Superior temporal gyrus (tissue), 1 donor: ENCODE results near the gene PSMB3.

Experiments
- DNase-seq: peaks from one replicate; pipeline ENCODE4 v3.0.0-alpha.2; 2016; ENCODE audit errors: extremely low spot score

The PSMB3 gene

GRCh38 chr17:38733982-38734973 lies 18.3 kb upstream of the PSMB3 start:
- DNase-seq: no peak

- DNase-seq: peak; percentile 71
These were observed 17.2 kb upstream of the PSMB3 start for GRCh38 chr17:38735161-38735997.

GRCh38 chr17:38738007-38738662 lies 14.4 kb upstream of the PSMB3 start:
- no peak for DNase-seq

- no peak for DNase-seq
These were observed 13.9 kb upstream of the PSMB3 start for GRCh38 chr17:38738686-38739085.

GRCh38 chr17:38739305-38739704 lies 13.2 kb upstream of the PSMB3 start:
- DNase-seq: no peak

GRCh38 chr17:38740044-38740443 lies 12.5 kb upstream of the PSMB3 start:
- no peak for DNase-seq

GRCh38 chr17:38740806-38741205 lies 11.7 kb upstream of the PSMB3 start:
- no peak for DNase-seq

GRCh38 chr17:38741461-38741860 lies 11.1 kb upstream of the PSMB3 start:
- no peak for DNase-seq

GRCh38 chr17:38741921-38742410 lies 10.6 kb upstream of the PSMB3 start:
- no peak for DNase-seq

- peak; percentile 59 for DNase-seq
These were observed 9.9 kb upstream of the PSMB3 start for GRCh38 chr17:38742411-38743308.

- DNase-seq: no peak
These were observed 8.9 kb upstream of the PSMB3 start for GRCh38 chr17:38743556-38744171.

GRCh38 chr17:38745545-38745944 lies 7.0 kb upstream of the PSMB3 start:
- DNase-seq: no peak

GRCh38 chr17:38746004-38746848 lies 6.3 kb upstream of the PSMB3 start:
- no peak for DNase-seq

GRCh38 chr17:38746849-38747462 lies 5.6 kb upstream of the PSMB3 start:
- DNase-seq: no peak

- DNase-seq: no peak
These were observed 4.9 kb upstream of the PSMB3 start for GRCh38 chr17:38747463-38748148.

- DNase-seq: peak; percentile 70
These were observed 4.2 kb upstream of the PSMB3 start, which contains the start of gene PCGF2 for GRCh38 chr17:38748149-38748891. Gene PCGF2, minus strand, starts transcription at chr17:38748336. Its CDS starts 7,934 bp downstream, at chr17:38740402.

- no peak for DNase-seq
These were observed 3.7 kb upstream of the PSMB3 start for GRCh38 chr17:38748892-38749222.
